ENCODE results near the gene TRIM27. TPM values are rescaled to one million over a fixed set of nuclear protein-coding genes. Genes with fewer than 3 reads are reported as not detected.

TRIM27 gene
- total and polyA plus RNA-seq, 10 donors, result 45.2 to 92.0 (median 64.3) TPM

GRCh38 chr6:28863604-28864325 is 60.0 kb downstream of the TRIM27 start:
- Histone ChIP-seq H3K27ac (peak overlapping the region in 7 of 8 donors; percentile 49 to 75 (median 56)), H3K4me3 (peak overlapping the region; percentile 50 to 92 (median 64)), H3K27me3 (replicated peaks in 1 of 7) (no peaks in the 10 kb centered on the region), H3K9me3 (peaks cover 0 to 30% (median 12%) of the 10 kb centered on the region in 8 donors), H3K4me1 (peaks cover 8 to 33% (median 17%) of the 10 kb centered on the region in 6 donors), H3K36me3 (no peaks in the 10 kb centered on the region)
- 0 to 1% (median 0%) methylated on average over 43 to 47 of the region's 47 CpGs for whole genome bisulfite sequencing, 5 donors
- TF ChIP-seq, protein P1, sequence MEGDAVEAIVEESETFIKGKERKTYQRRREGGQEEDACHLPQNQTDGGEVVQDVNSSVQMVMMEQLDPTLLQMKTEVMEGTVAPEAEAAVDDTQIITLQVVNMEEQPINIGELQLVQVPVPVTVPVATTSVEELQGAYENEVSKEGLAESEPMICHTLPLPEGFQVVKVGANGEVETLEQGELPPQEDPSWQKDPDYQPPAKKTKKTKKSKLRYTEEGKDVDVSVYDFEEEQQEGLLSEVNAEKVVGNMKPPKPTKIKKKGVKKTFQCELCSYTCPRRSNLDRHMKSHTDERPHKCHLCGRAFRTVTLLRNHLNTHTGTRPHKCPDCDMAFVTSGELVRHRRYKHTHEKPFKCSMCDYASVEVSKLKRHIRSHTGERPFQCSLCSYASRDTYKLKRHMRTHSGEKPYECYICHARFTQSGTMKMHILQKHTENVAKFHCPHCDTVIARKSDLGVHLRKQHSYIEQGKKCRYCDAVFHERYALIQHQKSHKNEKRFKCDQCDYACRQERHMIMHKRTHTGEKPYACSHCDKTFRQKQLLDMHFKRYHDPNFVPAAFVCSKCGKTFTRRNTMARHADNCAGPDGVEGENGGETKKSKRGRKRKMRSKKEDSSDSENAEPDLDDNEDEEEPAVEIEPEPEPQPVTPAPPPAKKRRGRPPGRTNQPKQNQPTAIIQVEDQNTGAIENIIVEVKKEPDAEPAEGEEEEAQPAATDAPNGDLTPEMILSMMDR (IDR thresholded peaks at IDR 0.05 in 8 of 11, conservative IDR thresholded peaks at IDR 0.05 in 3 of 11), result no peak
- peak in 1 of 3 donors; percentile 15 for TF ChIP-seq POLR2AphosphoS5 (IDR thresholded peaks at IDR 0.05)
- peak; percentile 86 for DNase-seq
- intact Hi-C loops (cut with DNase I; ENCODE audit: low total_unique reads), result no loop called here

GRCh38 chr6:28862077-28862476 is 61.7 kb downstream of the TRIM27 start:
- TF ChIP-seq POLR2A (IDR thresholded peaks at IDR 0.05), result no peak
- no peak for TF ChIP-seq POLR2AphosphoS5 (IDR thresholded peaks at IDR 0.05)
- TF ChIP-seq, protein P1 (IDR thresholded peaks at IDR 0.05 in 8 of 11, conservative IDR thresholded peaks at IDR 0.05 in 3 of 11), result no peak
- H3K27ac ChIP-seq, result no peak overlapping the region
- intact Hi-C loops (cut with DNase I; ENCODE audit: low total_unique reads), result no loop called here
- no peak overlapping the region for H3K4me3 ChIP-seq
- WGBS, 5 donors, result 81 to 85% (median 82%) methylated on average over 10 of the region's 10 CpGs
- H3K9me3 ChIP-seq, result peaks cover 0 to 30% (median 12%) of the 10 kb centered on the region in 8 donors
- H3K4me1 ChIP-seq, result peaks cover 8 to 26% (median 15%) of the 10 kb centered on the region in 6 donors
- H3K36me3 ChIP-seq, result no peaks in the 10 kb centered on the region
- H3K27me3 ChIP-seq (replicated peaks in 1 of 7), result no peaks in the 10 kb centered on the region
- DNase-seq, result no peak

GRCh38 chr6:28861339-28861738 is 62.4 kb downstream of the TRIM27 start:
- Histone ChIP-seq H3K4me1 (peaks cover 7 to 21% (median 12%) of the 10 kb centered on the region in 6 donors), H3K4me3 (no peak overlapping the region), H3K36me3 (no peaks in the 10 kb centered on the region), H3K9me3 (peaks cover 0 to 30% (median 14%) of the 10 kb centered on the region in 8 donors), H3K27me3 (replicated peaks in 1 of 7) (no peaks in the 10 kb centered on the region), H3K27ac (no peak overlapping the region)
- no peak for DNase-seq
- intact Hi-C loops (cut with DNase I; ENCODE audit: low total_unique reads), result no loop called here
- no peak for TF ChIP-seq POLR2A (IDR thresholded peaks at IDR 0.05)
- TF ChIP-seq POLR2AphosphoS5 (IDR thresholded peaks at IDR 0.05), result no peak
- TF ChIP-seq, protein P1 (IDR thresholded peaks at IDR 0.05 in 8 of 11, conservative IDR thresholded peaks at IDR 0.05 in 3 of 11), result no peak
- whole genome bisulfite sequencing, 5 donors, result 91 to 95% (median 93%) methylated on average over 21 to 22 of the region's 22 CpGs

DNA sequence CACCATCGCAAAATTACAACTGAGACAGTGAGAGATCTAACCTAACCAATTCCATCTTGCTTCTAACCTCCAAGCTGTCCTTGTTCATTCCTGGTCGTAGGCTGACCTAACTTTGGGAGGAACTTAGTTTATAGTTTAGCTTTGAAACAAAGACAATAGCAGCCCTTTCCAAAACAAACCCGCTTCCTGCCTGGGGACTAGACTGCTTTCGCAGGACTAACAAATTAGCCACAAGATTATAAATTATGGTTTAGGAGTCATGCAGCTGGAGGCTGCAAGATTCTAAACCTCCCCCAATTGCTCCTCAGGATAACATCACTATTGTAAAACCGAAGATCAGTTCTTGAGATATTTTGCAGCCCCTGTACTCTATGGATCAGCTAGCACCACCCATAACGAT is 63.2 kb downstream of the TRIM27 start:
- intact Hi-C loops (cut with DNase I; ENCODE audit: low total_unique reads), result no loop called here
- TF ChIP-seq POLR2A (IDR thresholded peaks at IDR 0.05) (no peak), POLR2AphosphoS5 (IDR thresholded peaks at IDR 0.05) (no peak)
- TF ChIP-seq, protein P1 (IDR thresholded peaks at IDR 0.05 in 8 of 11, conservative IDR thresholded peaks at IDR 0.05 in 3 of 11), result no peak
- Histone ChIP-seq H3K27me3 (replicated peaks in 1 of 7) (no peaks in the 10 kb centered on the region), H3K9me3 (peaks cover 0 to 33% (median 14%) of the 10 kb centered on the region in 8 donors), H3K4me1 (peaks cover 7 to 21% (median 12%) of the 10 kb centered on the region in 6 donors), H3K36me3 (no peaks in the 10 kb centered on the region), H3K27ac (no peak overlapping the region), H3K4me3 (no peak overlapping the region)
- WGBS, 5 donors, result 20 to 34% (median 26%) methylated on average over 6 of the region's 6 CpGs
- no peak for DNase-seq
